ENCODE results near the gene DOCK11. TPM values are rescaled to one million over a fixed set of nuclear protein-coding genes. Genes with fewer than 3 reads are reported as not detected.
"Not testable (repeated sequence)": the region's sequence is repeated elsewhere in the genome, so short reads cannot be mapped to it uniquely, and the experiment has no call there.

Gene DOCK11
- total and polyA plus RNA-seq, 10 of the 15 experiments (the other 5 are each of a cell fraction or from before 2014, with no cell fraction given), result 16.3 to 30.7 (median 19.8) TPM

GRCh38 chrX:118579417-118579816 lies 83.8 kb downstream of the DOCK11 start:
- Histone ChIP-seq H3K27ac (ENCODE audit: control insufficient read depth, insufficient read depth) (no peak overlapping the region), H3K27me3 (replicated peaks in 1 of 2; ENCODE audit: control insufficient read depth in 2 of 2, insufficient read depth in 2 of 2, low read length in 1 of 2) (no peaks in the 10 kb centered on the region), H4K20me1 (ENCODE audit: control insufficient read depth, insufficient read depth) (no peaks in the 10 kb centered on the region), H3K4me1 (ENCODE audit: control insufficient read depth, insufficient read depth, low read length) (no peaks in the 10 kb centered on the region), H3K36me3 (ENCODE audit: control insufficient read depth in 2 of 2, insufficient read depth in 2 of 2, low read length in 1 of 2) (no peaks in the 10 kb centered on the region; a peak in 1 of 4 replicates), H3K4me2 (ENCODE audit: control insufficient read depth, insufficient read depth) (no peak overlapping the region), H2AFZ (ENCODE audit: control insufficient read depth, low read depth, low read length) (no peak overlapping the region), H3K79me2 (ENCODE audit: control insufficient read depth, insufficient read depth, low read length) (no peaks in the 10 kb centered on the region), H3K9ac (ENCODE audit: control insufficient read depth, insufficient read depth, low read length) (no peak overlapping the region), H3K9me3 (replicated peaks; ENCODE audit: control insufficient read depth, insufficient read depth, low read length) (no peaks in the 10 kb centered on the region), H3K4me3 (no peak overlapping the region)
- CTCF ChIA-PET, result no interaction called here
- TF ChIP-seq FOS (IDR thresholded peaks at IDR 0.05; ENCODE audit: borderline replicate concordance, extremely low read depth, insufficient read length), result no peak
- TF ChIP-seq SMAD1 (IDR thresholded peaks at IDR 0.05; ENCODE audit: low read depth, partially characterized antibody), result no peak
- TF ChIP-seq EED (IDR thresholded peaks at IDR 0.05; ENCODE audit: low read depth), result no peak
- no peak for TF ChIP-seq RELA (IDR thresholded peaks at IDR 0.05; ENCODE audit: borderline replicate concordance, partially characterized antibody)
- TF ChIP-seq MTA3 (IDR thresholded peaks at IDR 0.05; ENCODE audit: borderline replicate concordance, low read length), result no peak
- no peak for TF ChIP-seq TAF1 (IDR thresholded peaks at IDR 0.05; ENCODE audit: borderline replicate concordance, low read depth, low read length)
- TF ChIP-seq EGR1 (IDR thresholded peaks at IDR 0.05; ENCODE audit: borderline replicate concordance in 1 of 2, low read depth in 2 of 2, low read length in 2 of 2), result no peak
- TF ChIP-seq SMC3 (IDR thresholded peaks at IDR 0.05; ENCODE audit: borderline replicate concordance, low read length), result no peak
- RAD21 ChIA-PET (ENCODE audit: unreplicated experiment), result no interaction called here
- SMC1A ChIA-PET (ENCODE audit: uncharacterized antibody, unreplicated experiment), result no interaction called here
- in situ Hi-C loops (cut with MboI), result no loop called here
- POLR2A ChIA-PET, result no interaction called here
- WGBS (ENCODE audit: insufficient coverage, insufficient replicate concordance, low lambda C conversion rate, missing lambda C conversion rate), result 40% methylated on average over 1 of the region's 1 CpG
- no TSS peak for BruUV-seq (replicated peaks)
- intact Hi-C loops (cut with micrococcal nuclease; ENCODE audit: unreplicated experiment), result no loop called here
- ATAC-seq, result no peak
- no peak for DNase-seq (ENCODE audit: low read depth, low spot score)
- no peak for FAIRE-seq

- ATAC-seq; H3K27ac ChIP-seq (ENCODE audit: control insufficient read depth, insufficient read depth); RAD21 ChIA-PET (ENCODE audit: unreplicated experiment); intact Hi-C loops (cut with micrococcal nuclease; ENCODE audit: unreplicated experiment); H3K27me3 ChIP-seq (replicated peaks in 1 of 2; ENCODE audit: control insufficient read depth in 2 of 2, insufficient read depth in 2 of 2, low read length in 1 of 2); H3K4me1 ChIP-seq (ENCODE audit: control insufficient read depth, insufficient read depth, low read length); CTCF ChIA-PET; H3K36me3 ChIP-seq (ENCODE audit: control insufficient read depth in 2 of 2, insufficient read depth in 2 of 2, low read length in 1 of 2); H3K9ac ChIP-seq (ENCODE audit: control insufficient read depth, insufficient read depth, low read length); H4K20me1 ChIP-seq (ENCODE audit: control insufficient read depth, insufficient read depth); H3K9me3 ChIP-seq (replicated peaks; ENCODE audit: control insufficient read depth, insufficient read depth, low read length); SMC1A ChIA-PET (ENCODE audit: uncharacterized antibody, unreplicated experiment); DNase-seq (ENCODE audit: low read depth, low spot score); H3K4me2 ChIP-seq (ENCODE audit: control insufficient read depth, insufficient read depth); FAIRE-seq; H3K79me2 ChIP-seq (ENCODE audit: control insufficient read depth, insufficient read depth, low read length); BruUV-seq (replicated peaks); POLR2A ChIA-PET; H2AFZ ChIP-seq (ENCODE audit: control insufficient read depth, low read depth, low read length); in situ Hi-C loops (cut with MboI); H3K4me3 ChIP-seq: not testable (repeated sequence)
- WGBS (ENCODE audit: insufficient coverage, insufficient replicate concordance, low lambda C conversion rate, missing lambda C conversion rate), result 91% methylated on average over 3 of the region's 3 CpGs
These were observed 87.3 kb downstream of the DOCK11 start for GRCh38 chrX:118582926-118583325.
